HuH-7 (cell line): ENCODE data around the gene ARG2.
"Not testable (repeated sequence)": the region's sequence is repeated elsewhere in the genome, so short reads cannot be mapped to it uniquely, and the experiment has no call there.

Experiments used
- DNase-seq: peaks from one replicate; pipeline ENCODE4 v3.0.0; 2011; ENCODE audit warnings: low spot score

ARG2 gene

DNA sequence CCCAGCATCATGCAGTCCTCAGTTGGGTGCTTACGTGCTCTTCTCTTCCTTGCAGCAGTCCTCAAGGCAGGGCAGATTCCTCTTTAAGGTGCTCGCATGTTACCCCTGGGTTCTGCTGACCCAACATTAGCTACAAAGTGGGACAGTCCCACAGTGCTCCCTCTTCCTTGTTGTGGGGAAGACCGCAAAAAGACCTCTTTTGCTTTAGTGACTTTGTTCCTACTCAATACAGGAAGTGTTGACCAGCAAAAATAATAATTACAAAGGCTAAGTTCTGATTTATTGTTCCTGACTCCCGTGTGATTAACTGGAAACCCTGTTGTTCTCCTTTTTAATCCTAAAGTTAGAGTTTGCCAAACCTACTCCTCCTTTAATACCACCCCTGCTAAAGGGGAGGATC is 33.4 kb upstream of the ARG2 start:
- DNase-seq = no peak

- DNase-seq = no peak
Observed at GRCh38 chr14:67589204-67589770, 30.4 kb upstream of the ARG2 start.

DNA sequence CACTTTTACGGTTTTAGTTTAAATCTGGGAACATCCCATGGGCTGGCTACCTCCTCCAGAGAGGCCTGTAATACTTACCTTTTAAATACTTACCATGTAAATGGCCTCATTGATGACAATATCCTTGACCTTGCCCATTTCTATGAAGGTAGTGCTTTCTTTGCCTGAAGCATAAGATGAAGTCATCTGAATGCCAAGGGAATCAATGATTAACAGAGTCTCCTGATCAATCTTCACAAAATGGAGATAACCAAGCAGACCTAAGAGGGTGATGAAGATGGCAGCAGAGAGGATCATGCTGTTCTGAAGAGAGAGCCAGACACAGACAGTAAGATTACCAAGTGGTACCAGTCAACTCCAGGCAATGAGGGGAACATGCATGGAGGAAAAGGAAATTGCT is 26.1 kb upstream of the ARG2 start:
- DNase-seq = not testable (repeated sequence)

GRCh38 chr14:67595392-67595791 is 24.3 kb upstream of the ARG2 start:
- no peak for DNase-seq

DNA sequence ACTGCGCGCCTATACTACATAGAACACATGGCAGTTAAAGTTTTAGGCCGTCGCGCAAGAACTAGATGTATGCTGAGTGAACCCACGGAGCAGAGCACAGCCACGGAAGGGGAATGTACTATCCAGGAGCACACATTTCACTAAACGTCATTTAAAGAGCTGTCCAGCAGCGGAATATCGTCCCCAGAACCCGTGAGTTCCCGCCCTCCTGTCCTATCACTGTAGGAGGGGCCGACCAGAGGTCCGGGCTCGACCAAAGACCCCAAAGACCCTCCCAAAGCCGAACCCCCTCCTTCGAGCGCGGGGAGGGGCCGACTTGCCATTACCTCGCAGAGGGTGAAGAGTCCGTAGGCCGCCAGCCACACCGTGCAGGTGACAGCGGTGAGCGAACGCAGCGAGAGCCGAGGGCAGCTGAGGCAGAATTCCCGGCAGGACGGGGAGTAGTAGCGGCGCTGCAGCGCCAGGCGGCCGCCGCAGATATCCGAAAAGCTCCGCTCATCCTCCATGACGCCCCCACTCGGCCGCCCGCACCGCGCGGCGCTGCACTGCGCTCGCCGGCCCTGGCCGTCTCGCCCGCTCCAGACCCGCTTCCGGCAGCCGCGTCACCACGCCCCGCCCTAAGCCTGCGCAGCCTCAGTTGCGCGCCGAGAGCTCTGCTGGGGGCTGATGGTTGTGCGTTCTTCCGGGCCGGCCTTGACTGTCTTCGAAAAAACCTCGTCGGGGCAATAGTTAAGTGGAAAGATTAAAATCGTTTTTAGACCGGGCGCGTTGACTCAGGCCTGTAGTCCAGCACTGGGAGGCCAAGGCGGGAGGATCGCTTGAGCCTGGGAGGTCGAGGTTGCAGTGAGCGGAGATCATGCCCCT is 19.8 kb upstream of the ARG2 start, which contains the start of gene PIGH:
Gene PIGH (minus strand): TSS at position 571 of the 864 bp plus-strand sequence. CDS start 65 bp downstream, at position 506.
- peak; percentile 83 for DNase-seq

GRCh38 chr14:67600562-67600974 is 19.2 kb upstream of the ARG2 start:
- not testable (repeated sequence) for DNase-seq

- DNase-seq = no peak
Observed at GRCh38 chr14:67602076-67602475, 17.6 kb upstream of the ARG2 start.

DNA sequence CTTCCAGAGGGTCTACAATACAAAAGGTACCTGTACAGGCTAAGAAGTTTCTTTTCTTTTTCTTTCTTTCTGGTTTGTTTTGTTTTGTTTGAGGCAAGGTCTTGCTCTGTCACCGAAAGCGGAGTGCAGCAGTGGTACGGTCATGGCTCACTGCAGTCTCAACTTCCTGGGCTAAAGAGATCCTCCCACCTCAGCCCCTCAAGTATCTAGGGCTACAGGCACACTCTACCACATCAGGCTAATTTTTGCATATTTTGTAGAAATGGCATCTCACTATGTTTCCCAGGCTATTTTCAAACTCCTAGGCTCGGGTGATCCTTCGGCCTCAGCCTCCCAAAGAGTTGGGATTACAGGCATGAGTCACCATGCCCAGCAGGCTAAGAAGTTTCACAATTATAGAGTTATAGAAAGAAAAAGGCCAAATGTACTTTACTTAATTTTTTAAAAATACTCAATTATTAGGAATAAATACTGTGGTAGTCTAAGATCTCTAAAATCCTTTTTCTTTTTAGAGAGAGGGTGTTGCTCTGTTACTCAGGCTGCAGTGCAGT is 16.6 kb upstream of the ARG2 start:
- DNase-seq = no peak

- DNase-seq = no peak
Observed at GRCh38 chr14:67607646-67608045, 12.1 kb upstream of the ARG2 start.

DNA sequence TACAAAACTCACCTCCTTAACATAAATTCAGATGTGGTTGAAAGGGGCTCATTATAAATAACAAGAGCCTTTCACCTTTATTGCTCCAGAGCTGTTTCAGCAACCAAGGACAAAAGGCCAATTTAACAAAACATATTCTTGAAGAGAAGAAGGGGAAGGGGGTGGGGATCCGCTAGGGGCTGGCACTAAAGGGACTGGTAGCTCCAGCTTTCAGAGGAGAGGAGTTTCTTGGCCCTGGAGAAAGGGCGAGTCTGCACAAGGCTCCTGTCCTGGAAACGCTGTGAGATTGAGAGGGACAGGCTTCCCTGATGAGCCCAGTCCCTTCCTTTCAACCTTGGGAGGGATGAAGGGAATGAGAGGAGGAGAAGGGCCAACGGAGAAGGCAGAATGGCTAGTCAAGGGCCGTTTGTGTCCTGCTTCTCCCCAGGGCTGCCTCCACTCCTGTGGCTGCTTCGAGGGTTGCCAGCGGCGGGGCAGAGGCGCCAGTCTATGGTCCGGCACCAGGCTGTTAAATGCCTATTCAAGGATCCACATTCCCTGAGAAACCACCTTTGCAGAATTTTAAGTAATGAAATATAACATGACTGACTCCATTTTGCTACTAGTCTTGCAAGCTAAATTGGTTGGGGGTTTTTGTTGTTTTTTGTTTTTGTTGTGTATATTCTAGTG is 9.9 kb upstream of the ARG2 start:
- no peak for DNase-seq

DNA sequence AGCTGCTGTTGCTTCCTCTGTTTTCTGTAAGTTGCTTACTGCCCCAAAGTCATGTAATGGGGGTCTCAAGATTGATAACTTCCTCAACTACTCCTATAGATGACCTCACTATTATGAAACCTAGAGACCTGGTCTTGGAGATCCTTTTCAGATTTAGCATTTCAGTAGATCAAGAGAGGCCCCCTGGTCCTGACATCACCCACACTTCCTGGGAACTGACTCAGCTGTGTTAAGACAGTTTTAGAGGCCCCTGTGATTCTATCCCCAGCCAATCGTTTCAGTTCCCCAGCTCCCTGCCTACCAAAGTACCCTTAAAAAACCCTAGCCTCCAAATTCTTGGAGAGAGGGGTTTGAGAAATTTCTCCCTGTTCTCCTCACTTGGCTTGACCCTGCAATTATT is 9.2 kb upstream of the ARG2 start:
- no peak for DNase-seq

DNA sequence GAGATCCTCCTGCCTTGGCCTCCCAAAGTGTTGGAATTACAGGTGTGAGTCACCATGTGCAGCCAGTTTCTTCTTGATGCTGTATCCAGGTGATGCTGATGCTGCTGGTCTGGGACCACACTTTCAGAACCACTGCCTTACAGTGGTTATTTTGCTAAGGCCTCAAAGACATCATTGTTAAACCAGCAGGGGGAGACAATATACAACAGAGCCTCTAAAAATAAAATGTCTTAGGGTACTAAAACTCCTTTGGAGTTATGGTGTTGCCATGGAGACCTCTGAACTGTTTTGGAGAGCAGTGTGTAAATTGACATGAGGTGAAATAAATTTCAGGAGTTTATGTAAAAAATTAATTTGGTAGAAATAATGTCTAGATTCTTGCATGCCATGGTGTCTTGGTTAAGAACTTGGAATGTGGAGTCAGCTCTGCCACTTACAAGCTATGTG is 1.1 kb upstream of the ARG2 start:
- peak; percentile 48 for DNase-seq

DNA sequence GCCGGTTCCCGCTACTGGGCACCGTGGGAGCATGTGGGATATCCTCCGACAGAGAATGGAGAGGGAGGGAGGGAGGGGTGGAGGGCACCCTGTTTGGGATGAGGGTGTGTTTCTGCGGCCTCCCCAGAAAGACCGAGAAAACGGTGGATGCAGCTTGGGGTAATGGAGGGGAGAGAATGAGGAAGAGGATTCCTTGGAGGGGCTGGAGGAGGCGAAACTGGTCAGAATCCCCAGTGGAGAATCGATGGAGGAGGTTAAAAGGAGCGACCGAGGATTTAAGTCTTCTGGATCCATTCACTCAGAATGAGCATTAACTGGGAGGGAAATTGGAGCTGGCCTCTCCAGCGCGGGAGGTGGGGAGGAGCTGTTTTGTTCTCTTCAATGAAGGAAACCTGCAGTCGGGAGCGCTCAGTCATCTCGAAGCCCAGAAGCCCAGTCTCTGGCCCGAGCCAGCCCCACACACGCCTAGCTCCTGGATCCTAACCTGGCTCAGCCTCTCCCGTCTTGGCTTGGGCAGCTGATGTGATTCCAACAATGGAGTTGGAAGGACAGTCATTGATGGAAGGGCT is 581 bp downstream of the ARG2 start:
- DNase-seq = no peak

DNA sequence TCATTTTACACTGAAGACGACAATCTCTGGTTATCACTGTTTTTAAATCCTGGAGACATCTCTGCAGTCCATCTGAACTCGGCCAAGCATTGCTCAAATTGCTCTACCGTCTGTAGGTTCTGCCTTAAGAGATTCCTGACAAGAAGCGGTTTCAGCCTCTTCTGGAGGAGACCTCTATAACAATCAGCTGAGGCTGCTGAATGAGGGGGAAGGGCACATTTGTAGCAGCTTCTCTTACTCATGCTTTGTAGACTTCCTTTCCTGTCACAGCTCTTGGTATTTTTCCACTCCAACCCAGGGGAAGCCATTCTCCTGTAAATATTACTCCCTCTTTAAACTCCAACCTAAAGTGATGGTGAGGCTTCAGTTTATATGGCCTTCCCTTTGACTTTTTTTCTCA is 3.0 kb downstream of the ARG2 start:
- DNase-seq = peak; percentile 60

DNA sequence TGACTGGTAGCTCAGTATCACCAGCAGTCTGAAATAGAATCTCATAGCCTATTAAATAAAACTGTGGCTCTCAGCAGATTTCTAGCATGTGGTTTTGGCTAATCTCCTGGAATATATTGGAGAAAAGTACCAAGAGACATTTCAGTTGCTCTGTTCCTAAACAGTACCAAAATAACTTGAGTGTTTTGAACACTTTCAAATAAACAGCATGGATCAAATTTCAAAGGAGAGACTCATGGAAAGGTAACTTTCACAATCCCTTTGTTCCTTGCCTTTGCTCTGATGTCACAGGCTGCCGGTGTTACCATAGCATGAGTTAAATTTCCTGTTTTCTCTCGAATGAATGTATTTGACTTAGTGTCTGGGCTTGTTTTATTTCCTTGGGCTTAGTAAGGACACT is 3.4 kb downstream of the ARG2 start:
- DNase-seq = peak; percentile 16

DNA sequence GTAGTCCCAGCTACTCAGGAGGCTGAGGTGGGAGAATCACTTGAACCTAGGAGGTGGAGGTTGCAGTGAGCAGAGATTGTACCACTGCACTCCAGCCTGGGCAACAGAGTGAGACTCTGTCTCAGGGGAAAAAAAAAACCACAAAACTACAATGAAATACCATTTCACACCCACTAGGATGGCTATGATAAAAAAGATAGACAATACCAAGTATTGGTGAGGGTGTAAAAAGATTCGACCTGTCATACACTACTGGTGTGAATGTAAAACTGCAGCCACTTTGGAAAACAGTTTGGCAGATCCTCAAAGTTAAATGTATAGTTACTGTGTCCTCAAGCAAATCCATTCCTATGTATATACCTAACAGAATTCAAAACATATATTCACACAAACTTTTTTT is 6.4 kb downstream of the ARG2 start:
- not testable (repeated sequence) for DNase-seq

DNA sequence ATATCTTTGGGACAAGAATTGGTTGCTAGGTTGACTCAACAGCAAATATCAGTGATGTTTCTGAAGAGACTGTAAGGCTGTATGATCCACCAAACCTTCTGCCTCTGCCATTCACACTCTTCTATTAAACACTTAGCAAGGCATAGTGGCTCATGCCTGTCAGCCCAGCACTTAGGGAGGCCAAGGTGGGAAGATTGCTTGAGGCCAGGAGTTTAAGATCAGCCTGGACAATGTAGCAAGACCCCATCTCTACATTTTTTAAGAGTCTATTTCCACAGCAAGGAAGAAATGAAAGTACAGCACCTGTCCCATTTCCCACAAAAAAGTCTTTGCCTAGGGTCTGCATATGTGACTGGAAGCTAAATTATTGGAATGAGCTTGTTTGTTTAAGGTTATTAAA is 7.8 kb downstream of the ARG2 start:
- DNase-seq = no peak

DNA sequence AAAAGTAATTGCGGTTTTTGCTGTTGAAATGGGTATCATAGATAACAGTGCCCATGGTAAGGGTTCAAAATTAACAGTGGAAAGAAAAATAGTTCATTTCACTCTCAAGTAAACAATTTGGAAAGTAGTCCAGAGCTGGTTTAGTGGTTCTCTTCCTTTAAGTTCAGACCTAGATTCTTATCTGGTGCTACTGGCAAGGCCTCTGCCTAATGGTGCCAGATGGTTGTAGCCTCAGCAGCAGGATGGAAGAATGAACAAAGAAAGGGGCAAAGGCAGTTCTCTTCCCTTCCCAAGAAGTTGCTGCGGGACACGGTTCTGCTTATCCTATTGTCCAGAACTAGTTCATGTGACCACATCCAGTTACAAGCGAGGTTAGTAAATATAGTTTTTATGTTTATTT is 10.5 kb downstream of the ARG2 start:
- no peak for DNase-seq

DNA sequence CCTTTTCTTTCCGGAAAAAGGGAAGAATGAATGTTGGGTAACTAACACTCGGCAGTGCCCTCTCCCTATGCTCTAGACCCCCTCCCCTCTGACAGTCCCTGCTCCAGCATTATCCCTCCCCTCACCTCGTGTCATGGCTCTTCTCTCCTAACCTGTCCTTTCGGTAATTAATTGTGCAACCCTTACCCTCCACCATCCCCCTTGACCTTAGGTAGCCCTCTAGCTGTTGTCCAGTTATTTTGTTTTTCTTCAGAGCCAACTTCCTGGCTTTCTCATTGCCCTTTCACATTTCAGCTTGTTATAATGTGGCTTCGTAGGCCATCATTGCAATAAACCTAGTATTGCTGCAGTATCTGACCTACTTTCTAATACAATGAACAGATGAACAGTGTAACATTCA is 11.2 kb downstream of the ARG2 start:
- DNase-seq = no peak

DNA sequence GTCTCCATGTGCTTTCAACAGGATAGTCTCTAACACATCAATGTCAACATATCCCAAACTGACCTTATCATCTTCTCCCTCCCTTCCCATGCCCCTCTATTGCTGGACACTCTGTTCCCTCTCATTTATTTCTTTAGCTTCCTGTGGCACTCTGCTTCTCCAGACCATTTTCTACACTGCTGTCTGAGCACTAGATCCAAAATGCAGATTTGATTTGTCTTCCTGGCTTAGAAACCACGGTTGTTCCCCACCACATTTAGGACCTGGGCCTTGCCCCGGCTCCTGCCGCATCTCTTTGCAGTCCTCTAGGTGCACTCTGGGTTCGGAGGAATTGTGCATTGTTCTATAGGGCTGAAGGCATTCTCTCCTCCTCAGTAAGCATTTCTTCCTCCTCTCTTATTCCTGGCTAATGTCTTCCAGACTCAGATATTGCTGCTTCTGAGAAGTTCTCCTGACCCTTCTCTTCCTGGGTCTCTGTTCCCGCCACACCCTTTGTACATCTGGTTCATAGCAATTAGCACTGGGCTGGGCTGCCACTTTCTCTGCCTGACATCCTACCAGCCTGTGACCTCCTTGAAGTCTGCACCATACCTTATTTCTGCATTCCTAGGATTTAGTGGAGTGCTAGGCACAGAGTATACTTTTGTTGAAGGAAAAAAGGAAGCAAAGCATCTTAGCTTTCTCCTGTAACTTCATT is 13.9 kb downstream of the ARG2 start:
- DNase-seq = no peak

GRCh38 chr14:67636361-67636919 is 16.7 kb downstream of the ARG2 start:
- DNase-seq = no peak
